GM21528 (cell line): ENCODE measurements around the gene RAD51B.

Experiments used
- ATAC-seq: cut with Tn5 transposase; IDR thresholded peaks from one replicate; pipeline ENCODE4 v1.9.1; 2021; ENCODE audit warnings: mild to moderate bottlenecking, moderate library complexity; ENCODE audit not compliant: unreplicated experiment, low FRiP score

The RAD51B gene

GRCh38 chr14:68675233-68675577 is 855.6 kb downstream of the RAD51B start:
- no peak for ATAC-seq

GRCh38 chr14:68676511-68676943 is 856.9 kb downstream of the RAD51B start:
- no peak for ATAC-seq

GRCh38 chr14:68677476-68677875 is 857.9 kb downstream of the RAD51B start:
- no peak for ATAC-seq

GRCh38 chr14:68677901-68678300 is 858.3 kb downstream of the RAD51B start:
- no peak for ATAC-seq

GRCh38 chr14:68678471-68678870 is 858.9 kb downstream of the RAD51B start:
- no peak for ATAC-seq

- ATAC-seq, result no peak
Observed at GRCh38 chr14:68679301-68679700, 859.7 kb downstream of the RAD51B start.

GRCh38 chr14:68679746-68680467 is 860.3 kb downstream of the RAD51B start:
- ATAC-seq, result no peak

GRCh38 chr14:68680541-68681051 is 861.0 kb downstream of the RAD51B start:
- no peak for ATAC-seq

GRCh38 chr14:68681256-68682011 is 861.9 kb downstream of the RAD51B start:
- no peak for ATAC-seq

GRCh38 chr14:68682166-68683103 is 862.9 kb downstream of the RAD51B start:
- ATAC-seq, result no peak

GRCh38 chr14:68683326-68683725 is 863.7 kb downstream of the RAD51B start:
- ATAC-seq, result no peak

GRCh38 chr14:68684466-68685418 is 865.2 kb downstream of the RAD51B start:
- ATAC-seq, result no peak

GRCh38 chr14:68685419-68686204 is 866.0 kb downstream of the RAD51B start:
- peak; percentile 71 for ATAC-seq

- ATAC-seq, result no peak
Observed at GRCh38 chr14:68686205-68686465, 866.6 kb downstream of the RAD51B start.

- ATAC-seq, result no peak
Observed at GRCh38 chr14:68686724-68687123, 867.1 kb downstream of the RAD51B start.

GRCh38 chr14:68687746-68688145 is 868.2 kb downstream of the RAD51B start:
- ATAC-seq, result no peak

GRCh38 chr14:68688872-68689371 is 869.3 kb downstream of the RAD51B start:
- no peak for ATAC-seq

- no peak for ATAC-seq
Observed at GRCh38 chr14:68689511-68689910, 869.9 kb downstream of the RAD51B start.
